Adrenal gland (tissue), 12 donors: ENCODE measurements around the gene GLOD5. TPM values are rescaled to one million over a fixed set of nuclear protein-coding genes. Genes with fewer than 3 reads are reported as not detected.
"Not testable (repeated sequence)": the region's sequence is repeated elsewhere in the genome, so short reads cannot be mapped to it uniquely, and the experiment has no call there.

Source experiments
- DNase-seq, 7 donors: peaks; one replicate each; pipeline ENCODE4 v3.0.0-alpha.2; 2019 to 2020
- H3K27ac ChIP-seq, 5 donors: fragments of 200-600 bp; sonication (generic) in 4 of 5; 1 replicate in 3 of 5; 2 replicates in 2 of 5; pipeline versions ENCODE4 v1.5.1 to v1.8.0; 2016 to 2020; ENCODE audit warnings: mild to moderate bottlenecking in 1 of 5
- H3K27me3 ChIP-seq: fragments of 200-600 bp; 2 replicates; pipeline ENCODE4 v1.8.0; 2021
- H3K36me3 ChIP-seq, 2 donors: fragments of 200-600 bp; replicated peaks in 1 of 2; 1 replicate in 1 of 2; 2 replicates in 1 of 2; pipeline versions ENCODE4 v1.5.1 to v1.8.0; 2018 to 2022
- H3K4me1 ChIP-seq, 2 donors: fragments of 200-600 bp; replicated peaks in 1 of 2; 1 replicate in 1 of 2; 2 replicates in 1 of 2; pipeline versions ENCODE4 v1.5.1 to v1.8.0; 2018 to 2021
- H3K4me3 ChIP-seq, 4 donors: fragments of 200-600 bp; sonication (generic) in 3 of 4; one replicate each; pipeline ENCODE4 v1.5.1; 2016 to 2018
- H3K9me3 ChIP-seq, 3 donors: fragments of 200-600 bp; sonication (generic) in 1 of 3; replicated peaks in 1 of 3; 1 replicate in 2 of 3; 2 replicates in 1 of 3; pipeline versions ENCODE4 v1.5.1 to v1.8.0; 2016 to 2021
- POLR2A ChIP-seq, 2 donors: fragments of 450-650 bp; IDR thresholded peaks; one replicate each; pipeline ENCODE4 v1.6.1; 2017; ENCODE audit warnings: antibody characterized with exemption in 2 of 2, mild to moderate bottlenecking in 2 of 2, moderate library complexity in 1 of 2
- WGBS, 4 donors: extraction: QIAGEN DNeasy Blood & Tissue Kit in 2 of 4; methylation state at CpG; one replicate each; pipeline versions ENCODE4 v1.1.5 to v1.1.7; 2013 to 2017; 5-methylcytosine and 5-hydroxymethylcytosine counted together
- intact Hi-C, 2 donors: fragments of 100-400 bp; cut with DNase I; formaldehyde crosslinking; loops; one replicate each; pipeline versions ENCODE4 v1.14.1 to v1.15.0; 2022 to 2023
- polyA plus RNA-seq, 3 donors: library from polyadenylated mRNA; stranded (reverse); fragments of 200-250 nt in 2 of 3; fragments of 350-450 nt in 1 of 3; fragmentation: Illumina TruSeq in 1 of 3; extraction: RNeasy Lipid Tissue Mini Kit (QIAGEN cat#74804) in 1 of 3; gene quantifications; one replicate each; pipeline ENCODE4 v1.2.3, GENCODE V29; 2013 to 2014
- small RNA-seq, 2 donors: library from RNA; depleted of rRNA; stranded (forward); fragments of <200 nt; gene quantifications; one replicate each; pipeline ENCODE3, GENCODE V24; 2016
- total RNA-seq, 9 donors: library from RNA; depleted of rRNA in 4 of 9; stranded (reverse); fragments of >200 nt in 4 of 9; fragments of 120-200 nt in 1 of 9; fragmentation: NEBNext Ultra II Directional in 1 of 9; extraction: Animal tissue kit (Norgen Biotek cat#: 25700) in 1 of 9; gene quantifications; one replicate each; pipeline versions ENCODE4 v1.1.0 to v1.2.4, GENCODE V29; 2013 to 2023
- TF ChIP-seq, protein P1 (sequence below), 6 experiments: fragments of 450-650 bp in 4 of 6; fragments of 200-600 bp in 2 of 6; sonication (generic) in 1 of 6; IDR thresholded peaks; 1 replicate in 5 of 6; 2 replicates in 1 of 6; pipeline versions ENCODE4 v1.5.1 to v1.8.0; 2016 to 2021; ENCODE audit warnings: antibody characterized with exemption in 6 of 6, mild to moderate bottlenecking in 2 of 6, moderate library complexity in 1 of 6
- donor health status: healthy with polysubstance abuse.
- donor health status: Bipolar disorder and iron deficiency.
- donor health status: DM: yes; HTN: yes; CAD: no.
- donor health status: DM: no; HTN: no; CAD: no.
- donor health status: DM: no; HTN: no; CAD: no.
- donor health status: DM: yes; HTN: yes; CAD: no.

The GLOD5 gene
- total and polyA plus RNA-seq, 12 donors, result 0.94 TPM; not detected in 11

DNA sequence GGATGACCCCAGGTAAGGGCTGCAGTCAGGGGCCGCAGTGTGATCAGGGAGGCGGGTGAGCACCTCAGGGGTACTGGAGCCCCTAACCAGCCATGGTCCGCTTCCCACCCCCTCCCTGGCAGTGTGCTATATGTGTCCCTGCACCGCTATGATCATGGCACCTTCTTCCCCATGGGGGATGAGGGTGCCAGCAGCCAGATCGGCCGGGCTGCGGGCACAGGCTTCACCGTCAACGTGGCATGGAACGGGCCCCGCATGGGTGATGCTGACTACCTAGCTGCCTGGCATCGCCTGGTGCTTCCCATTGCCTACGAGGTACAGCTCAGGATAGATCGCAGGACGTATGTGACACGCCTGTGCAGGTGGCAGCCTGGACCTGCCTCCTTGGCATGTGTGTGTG lies 56.6 kb downstream of the GLOD5 start:
- H3K27me3 ChIP-seq, result no peaks in the 10 kb centered on the region
- H3K36me3 ChIP-seq, result peaks cover 0 to 8% of the 10 kb centered on the region in 2 donors
- 90 to 96% (median 93%) methylated on average over 13 to 16 of the region's 16 CpGs for WGBS, 4 donors
- H3K4me3 ChIP-seq, result no peak overlapping the region
- no peak for DNase-seq
- H3K4me1 ChIP-seq, result no peaks in the 10 kb centered on the region
- H3K9me3 ChIP-seq, result no peaks in the 10 kb centered on the region
- H3K27ac ChIP-seq, result no peak overlapping the region
- intact Hi-C loops, result no loop called here
- TF ChIP-seq, protein P1, sequence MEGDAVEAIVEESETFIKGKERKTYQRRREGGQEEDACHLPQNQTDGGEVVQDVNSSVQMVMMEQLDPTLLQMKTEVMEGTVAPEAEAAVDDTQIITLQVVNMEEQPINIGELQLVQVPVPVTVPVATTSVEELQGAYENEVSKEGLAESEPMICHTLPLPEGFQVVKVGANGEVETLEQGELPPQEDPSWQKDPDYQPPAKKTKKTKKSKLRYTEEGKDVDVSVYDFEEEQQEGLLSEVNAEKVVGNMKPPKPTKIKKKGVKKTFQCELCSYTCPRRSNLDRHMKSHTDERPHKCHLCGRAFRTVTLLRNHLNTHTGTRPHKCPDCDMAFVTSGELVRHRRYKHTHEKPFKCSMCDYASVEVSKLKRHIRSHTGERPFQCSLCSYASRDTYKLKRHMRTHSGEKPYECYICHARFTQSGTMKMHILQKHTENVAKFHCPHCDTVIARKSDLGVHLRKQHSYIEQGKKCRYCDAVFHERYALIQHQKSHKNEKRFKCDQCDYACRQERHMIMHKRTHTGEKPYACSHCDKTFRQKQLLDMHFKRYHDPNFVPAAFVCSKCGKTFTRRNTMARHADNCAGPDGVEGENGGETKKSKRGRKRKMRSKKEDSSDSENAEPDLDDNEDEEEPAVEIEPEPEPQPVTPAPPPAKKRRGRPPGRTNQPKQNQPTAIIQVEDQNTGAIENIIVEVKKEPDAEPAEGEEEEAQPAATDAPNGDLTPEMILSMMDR (IDR thresholded peaks at IDR 0.05), result no peak
- TF ChIP-seq POLR2A (IDR thresholded peaks at IDR 0.05), result no peak

DNA sequence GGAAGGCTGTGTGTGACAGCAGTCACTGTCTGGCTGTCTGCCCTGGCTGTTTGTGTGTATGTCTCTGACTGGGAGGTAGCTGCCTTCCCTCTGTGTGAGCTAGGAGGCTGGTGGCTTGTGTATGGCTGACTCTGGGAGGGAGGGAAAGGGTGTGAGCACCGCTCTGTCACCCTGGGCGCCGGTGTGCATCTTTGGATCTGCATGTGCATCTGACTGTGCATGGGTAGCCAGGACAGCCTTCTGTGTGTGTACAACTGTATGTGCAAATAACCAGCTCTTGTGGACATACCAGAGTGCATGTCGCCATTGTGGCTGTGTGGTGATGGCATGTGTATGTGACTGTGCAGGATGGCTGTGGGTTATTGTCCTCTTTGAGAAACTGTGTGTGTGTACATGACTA lies 57.3 kb downstream of the GLOD5 start:
- Histone ChIP-seq H3K27ac (no peak overlapping the region), H3K4me1 (no peaks in the 10 kb centered on the region), H3K36me3 (peaks cover 0 to 8% of the 10 kb centered on the region in 2 donors), H3K9me3 (no peaks in the 10 kb centered on the region), H3K27me3 (no peaks in the 10 kb centered on the region), H3K4me3 (no peak overlapping the region)
- intact Hi-C loops, result no loop called here
- TF ChIP-seq POLR2A (IDR thresholded peaks at IDR 0.05), result no peak
- TF ChIP-seq, protein P1 (IDR thresholded peaks at IDR 0.05), result no peak
- no peak for DNase-seq
- 83 to 100% (median 96%) methylated on average over 1 to 4 of the region's 4 CpGs; no CpG with 5 or more reads in 1 of the 4 donors for WGBS, 4 donors

DNA sequence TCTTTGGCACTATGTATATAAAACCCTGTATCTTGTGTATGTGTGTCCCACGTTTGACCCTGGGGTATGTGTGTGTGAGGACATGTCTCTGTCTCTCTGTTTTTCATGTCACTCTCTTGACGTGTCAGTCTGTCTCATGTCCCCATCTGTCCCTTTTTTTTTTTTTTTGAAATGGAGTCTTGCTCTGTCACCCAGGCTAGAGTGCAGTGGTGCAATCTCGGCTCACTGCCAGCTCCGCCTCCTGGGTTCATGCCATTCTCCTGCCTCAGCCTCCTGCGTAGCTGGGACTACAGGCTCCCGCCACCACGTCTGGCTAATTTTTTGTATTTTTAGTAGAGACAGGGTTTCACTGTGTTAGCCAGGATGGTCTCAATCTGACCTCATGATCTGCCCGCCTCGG lies 57.8 kb downstream of the GLOD5 start:
- H3K4me3 ChIP-seq, H3K9me3 ChIP-seq, intact Hi-C loops, H3K4me1 ChIP-seq, DNase-seq, H3K36me3 ChIP-seq, H3K27ac ChIP-seq, H3K27me3 ChIP-seq: not testable (repeated sequence)
- WGBS, 4 donors, result 83 to 91% (median 88%) methylated on average over 9 of the region's 9 CpGs

DNA sequence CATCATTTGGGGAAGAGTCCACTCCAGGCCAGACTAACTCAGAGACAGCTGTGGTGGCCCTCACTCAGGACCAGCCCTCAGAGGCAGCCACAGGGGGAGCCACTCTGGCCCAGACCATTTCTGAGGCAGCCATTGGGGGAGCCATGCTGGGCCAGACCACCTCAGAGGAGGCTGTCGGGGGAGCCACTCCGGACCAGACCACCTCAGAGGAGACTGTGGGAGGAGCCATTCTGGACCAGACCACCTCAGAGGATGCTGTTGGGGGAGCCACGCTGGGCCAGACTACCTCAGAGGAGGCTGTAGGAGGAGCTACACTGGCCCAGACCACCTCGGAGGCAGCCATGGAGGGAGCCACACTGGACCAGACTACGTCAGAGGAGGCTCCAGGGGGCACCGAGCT lies 61.5 kb downstream of the GLOD5 start:
- Histone ChIP-seq H3K4me3 (no peak overlapping the region), H3K9me3 (no peaks in the 10 kb centered on the region), H3K4me1 (no peaks in the 10 kb centered on the region), H3K36me3 (peaks cover 0 to 3% of the 10 kb centered on the region in 2 donors), H3K27ac (no peak overlapping the region), H3K27me3 (peaks cover 10% of the 10 kb centered on the region)
- intact Hi-C loops, result no loop called here
- TF ChIP-seq POLR2A (IDR thresholded peaks at IDR 0.05), result no peak
- TF ChIP-seq, protein P1 (IDR thresholded peaks at IDR 0.05), result no peak
- WGBS, 4 donors, result 73 to 87% (median 85%) methylated on average over 3 to 6 of the region's 6 CpGs; no CpG with 5 or more reads in 1 of the 4 donors
- no peak for DNase-seq

Small RNA genes within 50 kb of the gene (small RNA-seq; reads per million reads assigned to genes)
- gene RNU6-1056P (0 reads per million in 2 donors), gene RNU6-29P (0 reads per million in 2 donors)

Other genes starting within 250 kb of the GLOD5 start
- 100 to 1,000 TPM in 8 of 9 donors, 10 to 100 TPM in 1; 85.8 to 678 (median 152) TPM for gene EBP, start 239.9 kb upstream of the GLOD5 start, total RNA-seq
- 1,000 to 10,000 TPM in 1 of 3 donors, 100 to 1,000 TPM in 2; 119 to 1,010 (median 252) TPM for gene EBP, start 239.9 kb upstream of the GLOD5 start, polyA plus RNA-seq
- 10 to 100 TPM in 7 of 9 donors, 1 to 10 TPM in 2; 9.0 to 31.0 (median 15.7) TPM for gene TBC1D25, start 222.0 kb upstream of the GLOD5 start, total RNA-seq
- 10 to 100 TPM in 1 of 3 donors, 1 to 10 TPM in 2; 8.9 to 12.5 (median 9.5) TPM for gene TBC1D25, start 222.0 kb upstream of the GLOD5 start, polyA plus RNA-seq
- 100 to 1,000 TPM in 6 of 9 donors, 10 to 100 TPM in 3; 52.9 to 284 (median 127) TPM for gene RBM3, start 187.3 kb upstream of the GLOD5 start, total RNA-seq
- gene RBM3, start 187.3 kb upstream of the GLOD5 start, polyA plus RNA-seq, result 100 to 1,000 TPM; 170 to 234 (median 224) TPM
- gene WDR13, start 164.3 kb upstream of the GLOD5 start, total RNA-seq, result 100 to 1,000 TPM in 8 of 9 donors, 10 to 100 TPM in 1; 93.0 to 232 (median 166) TPM
- gene WDR13, start 164.3 kb upstream of the GLOD5 start, polyA plus RNA-seq, result 100 to 1,000 TPM in 2 of 3 donors, 10 to 100 TPM in 1; 53.5 to 677 (median 535) TPM
- 10 to 100 TPM in 5 of 9 donors, 1 to 10 TPM in 4; 1.1 to 22.5 (median 12.8) TPM for gene WAS, start 77.9 kb upstream of the GLOD5 start, total RNA-seq
- 10 to 100 TPM in 1 of 3 donors, 1 to 10 TPM in 2; 4.2 to 18.9 (median 9.1) TPM for gene WAS, start 77.9 kb upstream of the GLOD5 start, polyA plus RNA-seq
- gene SUV39H1, start 65.0 kb upstream of the GLOD5 start, total RNA-seq, result 1 to 10 TPM; 2.6 to 4.4 (median 3.4) TPM
- gene SUV39H1, start 65.0 kb upstream of the GLOD5 start, polyA plus RNA-seq, result 1 to 10 TPM; 2.6 to 3.2 (median 3.1) TPM
- gene GATA1, start 24.8 kb downstream of the GLOD5 start, total RNA-seq, result under 1 TPM in 3 of 9 donors, not detected in 6; 0.27 to 0.43 (median 0.33) TPM
- gene GATA1, start 24.8 kb downstream of the GLOD5 start, polyA plus RNA-seq, result not detected
- gene HDAC6, start 40.3 kb downstream of the GLOD5 start, total RNA-seq, result 100 to 1,000 TPM in 1 of 9 donors, 10 to 100 TPM in 8; 45.1 to 142 (median 72.6) TPM
- gene HDAC6, start 40.3 kb downstream of the GLOD5 start, polyA plus RNA-seq, result 100 to 1,000 TPM in 2 of 3 donors, 10 to 100 TPM in 1; 87.2 to 303 (median 135) TPM
- under 1 TPM in 1 of 9 donors, not detected in 8; 0.11 TPM for gene ERAS, start 64.8 kb downstream of the GLOD5 start, total RNA-seq
- under 1 TPM in 1 of 3 donors, not detected in 2; 0.20 TPM for gene ERAS, start 64.8 kb downstream of the GLOD5 start, polyA plus RNA-seq
- gene PCSK1N, start 73.9 kb downstream of the GLOD5 start, total RNA-seq, result 100 to 1,000 TPM in 1 of 9 donors, 10 to 100 TPM in 2, 1 to 10 TPM in 5, under 1 TPM in 1; 0.97 to 151 (median 7.0) TPM
- 100 to 1,000 TPM in 2 of 3 donors, under 1 TPM in 1; 0.24 to 297 (median 113) TPM for gene PCSK1N, start 73.9 kb downstream of the GLOD5 start, polyA plus RNA-seq
- 10 to 100 TPM; 43.7 to 98.0 (median 64.7) TPM for gene TIMM17B, start 136.0 kb downstream of the GLOD5 start, total RNA-seq
- 10 to 100 TPM; 25.5 to 93.5 (median 56.9) TPM for gene TIMM17B, start 136.0 kb downstream of the GLOD5 start, polyA plus RNA-seq
- gene PQBP1, start 136.2 kb downstream of the GLOD5 start, total RNA-seq, result 100 to 1,000 TPM in 2 of 9 donors, 10 to 100 TPM in 7; 53.1 to 123 (median 89.8) TPM
- 100 to 1,000 TPM; 117 to 316 (median 295) TPM for gene PQBP1, start 136.2 kb downstream of the GLOD5 start, polyA plus RNA-seq
- gene SLC35A2, start 149.9 kb downstream of the GLOD5 start, total RNA-seq, result 10 to 100 TPM; 23.7 to 59.7 (median 32.9) TPM
- 10 to 100 TPM in 2 of 3 donors, 1 to 10 TPM in 1; 5.1 to 33.5 (median 11.1) TPM for gene SLC35A2, start 149.9 kb downstream of the GLOD5 start, polyA plus RNA-seq
- 10 to 100 TPM in 4 of 9 donors, 1 to 10 TPM in 5; 3.8 to 14.1 (median 9.7) TPM for gene PIM2, start 157.3 kb downstream of the GLOD5 start, total RNA-seq
- gene PIM2, start 157.3 kb downstream of the GLOD5 start, polyA plus RNA-seq, result 10 to 100 TPM in 1 of 3 donors, 1 to 10 TPM in 2; 4.1 to 11.9 (median 4.8) TPM
- gene OTUD5, start 195.9 kb downstream of the GLOD5 start, total RNA-seq, result 10 to 100 TPM; 39.4 to 67.8 (median 54.3) TPM
- 10 to 100 TPM; 47.7 to 79.5 (median 52.2) TPM for gene OTUD5, start 195.9 kb downstream of the GLOD5 start, polyA plus RNA-seq
- gene KCND1, start 210.1 kb downstream of the GLOD5 start, total RNA-seq, result 1 to 10 TPM in 5 of 9 donors, under 1 TPM in 4; 0.22 to 2.1 (median 1.0) TPM
- gene KCND1, start 210.1 kb downstream of the GLOD5 start, polyA plus RNA-seq, result 1 to 10 TPM in 1 of 3 donors, under 1 TPM in 2; 0.77 to 2.4 (median 0.82) TPM
- 10 to 100 TPM; 27.4 to 60.3 (median 37.9) TPM for gene GRIPAP1, start 240.5 kb downstream of the GLOD5 start, total RNA-seq
- gene GRIPAP1, start 240.5 kb downstream of the GLOD5 start, polyA plus RNA-seq, result 10 to 100 TPM; 39.8 to 86.6 (median 44.1) TPM